CD14-positive monocyte (primary cell): ENCODE data around the gene UST. TPM values are rescaled to one million over a fixed set of nuclear protein-coding genes. Genes with fewer than 3 reads are reported as not detected.

Source experiments
- DNase-seq, 3 donors: peaks; one replicate each; pipeline ENCODE4 v3.0.0-alpha.2; 2011 to 2022
- H2AFZ ChIP-seq: 2 replicates; pipeline ENCODE4 v1.6.0; 2012; ENCODE audit warnings: mild to moderate bottlenecking, low read depth, low read length, inconsistent platforms; ENCODE audit not compliant: insufficient read depth, poor library complexity, severe bottlenecking
- H3K27ac ChIP-seq, 2 donors: 1 replicate in 1 of 2; 2 replicates in 1 of 2; pipeline ENCODE4 v1.5.1; 2012 to 2013; ENCODE audit warnings: low read length in 2 of 2, control low read depth in 1 of 2, inconsistent platforms in 1 of 2, low read depth in 1 of 2, mild to moderate bottlenecking in 1 of 2
- H3K27me3 ChIP-seq, 2 donors: one replicate each; pipeline versions ENCODE4 v1.6.0 to v1.6.1; 2011 to 2013; ENCODE audit warnings: low read length in 2 of 2; ENCODE audit not compliant: control insufficient read depth in 2 of 2, insufficient read depth in 2 of 2
- H3K36me3 ChIP-seq, 2 donors: replicated peaks in 1 of 2; 1 replicate in 1 of 2; 2 replicates in 1 of 2; pipeline versions ENCODE4 v1.5.1 to v1.6.1; 2012 to 2013; ENCODE audit warnings: low read length in 2 of 2, control low read depth in 1 of 2, inconsistent platforms in 1 of 2, mild to moderate bottlenecking in 1 of 2; ENCODE audit not compliant: insufficient read depth in 2 of 2, control insufficient read depth in 1 of 2
- H3K4me1 ChIP-seq, 2 donors: 1 replicate in 1 of 2; 2 replicates in 1 of 2; pipeline versions ENCODE4 v1.5.1 to v1.6.1; 2012 to 2013; ENCODE audit warnings: low read length in 2 of 2, control low read depth in 1 of 2, inconsistent platforms in 1 of 2, mild to moderate bottlenecking in 1 of 2, moderate library complexity in 1 of 2; ENCODE audit not compliant: insufficient read depth in 2 of 2, control insufficient read depth in 1 of 2
- H3K4me2 ChIP-seq: replicated peaks from 2 replicates; pipeline ENCODE3; 2012; ENCODE audit warnings: low read length, moderate library complexity, mild to moderate bottlenecking; ENCODE audit not compliant: poor library complexity, severe bottlenecking; ENCODE audit errors: extremely low read depth
- H3K4me3 ChIP-seq, 3 experiments: fragments of 200-600 bp in 1 of 3; sonication (generic) in 1 of 3; replicated peaks in 1 of 3; 1 replicate in 2 of 3; 2 replicates in 1 of 3; pipeline ENCODE4 v1.5.1; 2011 to 2013; ENCODE audit warnings: low read length in 3 of 3, mild to moderate bottlenecking in 3 of 3, control low read depth in 2 of 3, low read depth in 2 of 3, inconsistent platforms in 1 of 3, moderate library complexity in 1 of 3
- H3K79me2 ChIP-seq: 2 replicates; pipeline ENCODE4 v1.6.0; 2012; ENCODE audit warnings: mild to moderate bottlenecking, control low read depth, inconsistent platforms, low read length, moderate library complexity; ENCODE audit not compliant: insufficient read depth
- H3K9ac ChIP-seq: 2 replicates; pipeline ENCODE4 v1.6.0; 2017; ENCODE audit warnings: low read length, mild to moderate bottlenecking; ENCODE audit not compliant: insufficient read depth, poor library complexity, severe bottlenecking
- H3K9me3 ChIP-seq, 2 donors: replicated peaks in 1 of 2; 1 replicate in 1 of 2; 2 replicates in 1 of 2; pipeline versions ENCODE4 v1.5.1 to v1.6.1; 2012 to 2013; ENCODE audit warnings: low read length in 2 of 2, control low read depth in 1 of 2; ENCODE audit not compliant: control insufficient read depth in 1 of 2, insufficient read depth in 1 of 2
- H4K20me1 ChIP-seq: 2 replicates; pipeline ENCODE4 v1.6.0; 2012; ENCODE audit warnings: mild to moderate bottlenecking, low read length, control low read depth, moderate library complexity; ENCODE audit not compliant: insufficient read depth
- H3K27ac Mint-ChIP-seq, 7 donors: one replicate each; pipeline ENCODE4 v1.8.0; 2020; ENCODE audit warnings: mild to moderate bottlenecking in 7 of 7, mixed read lengths in 7 of 7, moderate library complexity in 6 of 7, inconsistent platforms in 2 of 7
- H3K27me3 Mint-ChIP-seq, 3 donors: one replicate each; pipeline ENCODE4 v1.8.0; 2021 to 2022; ENCODE audit warnings: low read depth in 3 of 3, mild to moderate bottlenecking in 3 of 3, mixed read lengths in 3 of 3, moderate library complexity in 3 of 3, inconsistent platforms in 1 of 3
- H3K36me3 Mint-ChIP-seq, 2 donors: one replicate each; pipeline ENCODE4 v1.8.0; 2020; ENCODE audit warnings: mixed read lengths in 2 of 2, inconsistent platforms in 1 of 2, mild to moderate bottlenecking in 1 of 2
- H3K4me1 Mint-ChIP-seq: one replicate; pipeline ENCODE4 v1.8.0; 2020; ENCODE audit warnings: mild to moderate bottlenecking, mixed read lengths
- H3K4me3 Mint-ChIP-seq, 2 donors: one replicate each; pipeline ENCODE4 v1.8.0; 2020; ENCODE audit warnings: mild to moderate bottlenecking in 2 of 2, mixed read lengths in 2 of 2, moderate library complexity in 1 of 2
- H3K9me3 Mint-ChIP-seq, 7 donors: one replicate each; pipeline ENCODE4 v1.8.0; 2020 to 2022; ENCODE audit warnings: mixed read lengths in 7 of 7, mild to moderate bottlenecking in 6 of 7, moderate library complexity in 6 of 7, inconsistent platforms in 2 of 7
- WGBS: methylation state at CpG from one replicate; pipeline ENCODE4 v1.1.5; 2013; ENCODE audit warnings: missing lambda C conversion rate; ENCODE audit not compliant: insufficient coverage; 5-methylcytosine and 5-hydroxymethylcytosine counted together
- intact Hi-C, 2 donors: fragments of 100-400 bp; cut with micrococcal nuclease; formaldehyde crosslinking; loops; one replicate each; pipeline versions ENCODE4 v1.15.0 to v1.15.1; 2023
- polyA plus RNA-seq, 3 donors: library from polyadenylated mRNA; depleted of rRNA in 1 of 3; unstranded in 2 of 3; stranded (reverse) in 1 of 3; fragments of 300-500 nt in 2 of 3; fragments of >200 nt in 1 of 3; fragmentation: Illumina TruSeq in 2 of 3; gene quantifications; 1 replicate in 2 of 3; 2 replicates in 1 of 3; pipeline ENCODE4 v1.2.3, GENCODE V29; 2012 to 2021
- TF ChIP-seq, protein P1 (sequence below): fragments of 200-600 bp; IDR thresholded peaks from one replicate; pipeline ENCODE4 v1.8.0; 2022; ENCODE audit warnings: antibody characterized with exemption, mild to moderate bottlenecking

UST gene
- polyA plus RNA-seq, 3 donors: 0.33 to 0.53 (median 0.48) TPM

- H3K27ac Mint-ChIP-seq: peak overlapping the region in 1 of 7 donors; percentile 68
These were observed 312.7 kb downstream of the UST start for GRCh38 chr6:149059557-149059956.

DNA sequence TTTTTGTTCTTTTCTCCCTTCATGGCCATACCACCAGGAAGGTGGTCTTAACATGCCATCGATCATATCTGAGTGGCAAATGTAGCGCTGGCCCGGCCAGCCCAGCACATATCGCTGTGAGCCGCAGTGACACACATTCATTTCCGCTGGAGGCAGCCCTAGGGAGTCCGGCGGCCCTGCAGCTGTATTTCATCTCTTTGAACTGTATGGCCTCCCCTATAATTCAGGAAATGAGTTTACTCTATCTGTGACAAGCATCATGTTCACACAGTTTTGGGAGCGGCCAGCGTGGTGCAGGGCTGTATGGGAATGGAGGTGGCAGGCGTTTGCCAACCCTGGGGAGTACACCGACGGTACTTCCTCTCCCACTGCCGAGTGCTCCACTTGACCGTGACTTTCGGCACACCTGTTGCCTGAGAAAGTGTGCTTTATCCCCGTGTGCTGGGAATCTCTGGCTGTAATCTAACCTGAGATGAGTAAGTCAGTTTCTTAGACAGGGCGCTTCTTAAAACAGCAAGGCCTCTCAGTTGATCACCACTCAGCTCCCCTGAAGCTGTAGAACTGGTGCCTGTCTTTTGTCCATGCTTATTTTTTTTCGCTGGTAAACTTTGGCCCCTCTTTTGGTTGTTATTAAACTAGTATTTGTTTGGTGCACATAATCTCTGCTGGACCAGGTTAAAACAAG, 313.6 kb downstream of the UST start:
- peak; percentile 50 to 74 (median 52) for DNase-seq
- TF ChIP-seq, protein P1, sequence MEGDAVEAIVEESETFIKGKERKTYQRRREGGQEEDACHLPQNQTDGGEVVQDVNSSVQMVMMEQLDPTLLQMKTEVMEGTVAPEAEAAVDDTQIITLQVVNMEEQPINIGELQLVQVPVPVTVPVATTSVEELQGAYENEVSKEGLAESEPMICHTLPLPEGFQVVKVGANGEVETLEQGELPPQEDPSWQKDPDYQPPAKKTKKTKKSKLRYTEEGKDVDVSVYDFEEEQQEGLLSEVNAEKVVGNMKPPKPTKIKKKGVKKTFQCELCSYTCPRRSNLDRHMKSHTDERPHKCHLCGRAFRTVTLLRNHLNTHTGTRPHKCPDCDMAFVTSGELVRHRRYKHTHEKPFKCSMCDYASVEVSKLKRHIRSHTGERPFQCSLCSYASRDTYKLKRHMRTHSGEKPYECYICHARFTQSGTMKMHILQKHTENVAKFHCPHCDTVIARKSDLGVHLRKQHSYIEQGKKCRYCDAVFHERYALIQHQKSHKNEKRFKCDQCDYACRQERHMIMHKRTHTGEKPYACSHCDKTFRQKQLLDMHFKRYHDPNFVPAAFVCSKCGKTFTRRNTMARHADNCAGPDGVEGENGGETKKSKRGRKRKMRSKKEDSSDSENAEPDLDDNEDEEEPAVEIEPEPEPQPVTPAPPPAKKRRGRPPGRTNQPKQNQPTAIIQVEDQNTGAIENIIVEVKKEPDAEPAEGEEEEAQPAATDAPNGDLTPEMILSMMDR: no peak
- Mint-ChIP-seq H3K4me1 (peaks cover 34% of the 10 kb centered on the region), H3K9me3 (no peaks in the 10 kb centered on the region), H3K4me3 (peak overlapping the region; percentile 69 to 88), H3K36me3 (no peaks in the 10 kb centered on the region), H3K27ac (peak overlapping the region in 3 of 7 donors; percentile 18 to 69 (median 46)), H3K27me3 (peaks cover 4 to 9% (median 8%) of the 10 kb centered on the region in 3 donors)
- Histone ChIP-seq H3K79me2 (no peaks in the 10 kb centered on the region), H3K4me3 (peak overlapping the region in 2 of 3 experiments; percentile 28 to 45), H3K4me1 (peaks cover 17 to 29% of the 10 kb centered on the region in 2 donors), H4K20me1 (no peaks in the 10 kb centered on the region), H3K36me3 (no peaks in the 10 kb centered on the region), H2AFZ (peak overlapping the region; percentile 44), H3K9me3 (no peaks in the 10 kb centered on the region), H3K4me2 (peak overlapping the region; percentile 47), H3K9ac (no peak overlapping the region), H3K27ac (no peak overlapping the region), H3K27me3 (no peaks in the 10 kb centered on the region)
- intact Hi-C loops: no loop called here
- WGBS: 12% methylated on average over 13 of the region's 19 CpGs

More at GRCh38 chr6:149059557-149059956, 312.7 kb downstream of the UST start:
- Histone ChIP-seq H3K4me3 (no peak overlapping the region), H3K9ac (no peak overlapping the region), H3K79me2 (no peaks in the 10 kb centered on the region), H3K4me2 (peak overlapping the region; percentile 47), H4K20me1 (no peaks in the 10 kb centered on the region), H3K4me1 (peaks cover 14 to 26% of the 10 kb centered on the region in 2 donors), H3K9me3 (no peaks in the 10 kb centered on the region), H3K27me3 (no peaks in the 10 kb centered on the region), H2AFZ (no peak overlapping the region), H3K36me3 (no peaks in the 10 kb centered on the region), H3K27ac (no peak overlapping the region)
- no peak for DNase-seq
- no peaks in the 10 kb centered on the region for H3K36me3 Mint-ChIP-seq
- peaks cover 35% of the 10 kb centered on the region for H3K4me1 Mint-ChIP-seq
- peak overlapping the region; percentile 7 to 88 for H3K4me3 Mint-ChIP-seq
- intact Hi-C loops: no loop called here
- TF ChIP-seq, protein P1: no peak
- H3K27me3 Mint-ChIP-seq: peaks cover 4 to 9% (median 8%) of the 10 kb centered on the region in 3 donors
- no peaks in the 10 kb centered on the region for H3K9me3 Mint-ChIP-seq
- 81% methylated on average over 3 of the region's 7 CpGs for WGBS
